Ishikawa (cell line): Measurements from ENCODE around the gene TRPM3.

Experiments used
- CEBPB ChIP-seq: IDR thresholded peaks from 2 replicates; pipeline ENCODE4 v1.6.1; 2012
- CREB1 ChIP-seq: IDR thresholded peaks from 2 replicates; pipeline ENCODE4 v1.6.1; 2012; ENCODE audit warnings: low read depth
- EGR1 ChIP-seq: IDR thresholded peaks from 2 replicates; pipeline ENCODE4 v1.6.1; 2012
- EP300 ChIP-seq: IDR thresholded peaks from 2 replicates; pipeline ENCODE4 v1.6.1; 2012; ENCODE audit warnings: borderline replicate concordance
- FOXM1 ChIP-seq: IDR thresholded peaks from 2 replicates; pipeline ENCODE4 v1.6.1; 2012; ENCODE audit warnings: low read depth, borderline replicate concordance
- NFIC ChIP-seq: IDR thresholded peaks from 2 replicates; pipeline ENCODE4 v1.6.1; 2012
- RAD21 ChIP-seq: IDR thresholded peaks from 2 replicates; pipeline ENCODE4 v1.6.1; 2012; ENCODE audit warnings: low read depth
- TAF1 ChIP-seq: IDR thresholded peaks from 2 replicates; pipeline ENCODE4 v1.6.1; 2012; ENCODE audit warnings: low read depth, mild to moderate bottlenecking
- TCF12 ChIP-seq: IDR thresholded peaks from 2 replicates; pipeline ENCODE4 v1.6.1; 2012; ENCODE audit warnings: low read depth
- TEAD4 ChIP-seq: IDR thresholded peaks from 2 replicates; pipeline ENCODE4 v1.6.1; 2012
- YY1 ChIP-seq: IDR thresholded peaks from 2 replicates; pipeline ENCODE4 v1.6.1; 2012; ENCODE audit warnings: low read depth
- ZBTB7A ChIP-seq: IDR thresholded peaks from 2 replicates; pipeline ENCODE4 v1.6.1; 2012; ENCODE audit warnings: low read depth
- TF ChIP-seq, protein P1 (sequence below): IDR thresholded peaks from 2 replicates; pipeline ENCODE4 v1.6.1; 2012; ENCODE audit warnings: low read depth, mild to moderate bottlenecking
- TF ChIP-seq, protein P2 (sequence below): IDR thresholded peaks from 2 replicates; pipeline ENCODE4 v1.6.1; 2012
- TF ChIP-seq, protein P3 (sequence below): IDR thresholded peaks from 2 replicates; pipeline ENCODE4 v1.6.1; 2012

Gene TRPM3

DNA sequence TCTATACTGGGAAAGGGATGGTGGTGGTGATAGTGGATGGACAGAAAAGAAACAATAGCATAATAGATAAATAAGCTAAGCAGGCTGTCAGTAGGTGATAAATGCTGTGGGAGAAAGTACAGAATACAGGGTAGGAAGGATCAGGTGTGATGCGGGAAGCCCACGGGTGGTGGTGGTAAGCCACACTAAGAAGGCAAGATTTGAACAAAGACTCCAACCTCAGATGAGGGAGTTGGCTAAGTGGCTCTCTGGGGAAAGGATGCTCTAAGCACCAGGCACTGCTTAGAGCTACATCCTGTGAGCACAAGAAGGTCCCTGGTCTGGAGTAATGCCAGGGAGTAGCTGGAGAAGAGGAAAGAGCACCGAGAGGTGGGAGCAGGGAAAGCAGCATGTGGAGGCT is 555.4 kb downstream of the TRPM3 start:
- TF ChIP-seq, protein P1, sequence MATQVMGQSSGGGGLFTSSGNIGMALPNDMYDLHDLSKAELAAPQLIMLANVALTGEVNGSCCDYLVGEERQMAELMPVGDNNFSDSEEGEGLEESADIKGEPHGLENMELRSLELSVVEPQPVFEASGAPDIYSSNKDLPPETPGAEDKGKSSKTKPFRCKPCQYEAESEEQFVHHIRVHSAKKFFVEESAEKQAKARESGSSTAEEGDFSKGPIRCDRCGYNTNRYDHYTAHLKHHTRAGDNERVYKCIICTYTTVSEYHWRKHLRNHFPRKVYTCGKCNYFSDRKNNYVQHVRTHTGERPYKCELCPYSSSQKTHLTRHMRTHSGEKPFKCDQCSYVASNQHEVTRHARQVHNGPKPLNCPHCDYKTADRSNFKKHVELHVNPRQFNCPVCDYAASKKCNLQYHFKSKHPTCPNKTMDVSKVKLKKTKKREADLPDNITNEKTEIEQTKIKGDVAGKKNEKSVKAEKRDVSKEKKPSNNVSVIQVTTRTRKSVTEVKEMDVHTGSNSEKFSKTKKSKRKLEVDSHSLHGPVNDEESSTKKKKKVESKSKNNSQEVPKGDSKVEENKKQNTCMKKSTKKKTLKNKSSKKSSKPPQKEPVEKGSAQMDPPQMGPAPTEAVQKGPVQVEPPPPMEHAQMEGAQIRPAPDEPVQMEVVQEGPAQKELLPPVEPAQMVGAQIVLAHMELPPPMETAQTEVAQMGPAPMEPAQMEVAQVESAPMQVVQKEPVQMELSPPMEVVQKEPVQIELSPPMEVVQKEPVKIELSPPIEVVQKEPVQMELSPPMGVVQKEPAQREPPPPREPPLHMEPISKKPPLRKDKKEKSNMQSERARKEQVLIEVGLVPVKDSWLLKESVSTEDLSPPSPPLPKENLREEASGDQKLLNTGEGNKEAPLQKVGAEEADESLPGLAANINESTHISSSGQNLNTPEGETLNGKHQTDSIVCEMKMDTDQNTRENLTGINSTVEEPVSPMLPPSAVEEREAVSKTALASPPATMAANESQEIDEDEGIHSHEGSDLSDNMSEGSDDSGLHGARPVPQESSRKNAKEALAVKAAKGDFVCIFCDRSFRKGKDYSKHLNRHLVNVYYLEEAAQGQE: no peak

DNA sequence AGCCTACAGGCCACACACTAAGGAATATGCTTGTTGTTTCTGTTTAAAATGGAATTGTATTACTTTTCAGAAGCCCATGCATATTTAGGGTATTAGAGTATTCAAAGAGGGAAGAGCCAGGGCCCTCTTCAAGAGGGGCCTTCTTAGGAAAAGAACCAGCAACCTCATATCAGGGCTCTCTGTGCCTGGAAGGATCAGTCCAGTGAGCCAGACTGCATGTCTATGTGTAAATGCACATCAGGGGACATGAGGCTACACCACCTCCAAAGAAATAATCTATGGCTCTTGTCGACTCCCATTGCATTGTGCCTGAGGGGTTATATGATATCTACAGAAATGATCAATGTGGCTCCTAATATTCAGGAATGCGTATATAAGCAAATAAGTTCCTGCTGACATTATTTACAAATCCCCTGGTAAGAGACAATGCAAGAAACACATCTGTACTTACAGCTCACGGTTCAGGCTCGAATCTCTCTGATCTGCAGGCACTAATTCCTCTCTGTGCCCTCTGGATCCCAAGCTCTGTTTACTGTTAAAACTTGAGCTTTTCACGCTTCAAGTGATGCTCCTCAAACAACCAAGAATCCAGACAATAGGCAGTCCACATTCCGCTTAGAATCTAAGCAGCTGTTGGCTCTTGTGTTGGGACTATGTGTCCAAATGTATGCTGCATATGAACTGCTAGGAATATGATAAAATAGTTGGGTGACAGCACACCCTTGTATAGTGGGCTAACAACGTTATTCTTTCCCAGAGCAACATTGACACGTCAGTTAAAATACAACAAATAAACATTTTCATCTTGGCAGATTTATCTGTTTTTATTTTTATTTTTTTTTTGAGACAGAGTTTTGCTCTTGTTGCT is 556.7 kb downstream of the TRPM3 start:
- TF ChIP-seq ZBTB7A (no peak), EP300 (no peak), TEAD4 (no peak), EGR1 (no peak), CREB1 (no peak), TCF12 (no peak), TAF1 (no peak)

DNA sequence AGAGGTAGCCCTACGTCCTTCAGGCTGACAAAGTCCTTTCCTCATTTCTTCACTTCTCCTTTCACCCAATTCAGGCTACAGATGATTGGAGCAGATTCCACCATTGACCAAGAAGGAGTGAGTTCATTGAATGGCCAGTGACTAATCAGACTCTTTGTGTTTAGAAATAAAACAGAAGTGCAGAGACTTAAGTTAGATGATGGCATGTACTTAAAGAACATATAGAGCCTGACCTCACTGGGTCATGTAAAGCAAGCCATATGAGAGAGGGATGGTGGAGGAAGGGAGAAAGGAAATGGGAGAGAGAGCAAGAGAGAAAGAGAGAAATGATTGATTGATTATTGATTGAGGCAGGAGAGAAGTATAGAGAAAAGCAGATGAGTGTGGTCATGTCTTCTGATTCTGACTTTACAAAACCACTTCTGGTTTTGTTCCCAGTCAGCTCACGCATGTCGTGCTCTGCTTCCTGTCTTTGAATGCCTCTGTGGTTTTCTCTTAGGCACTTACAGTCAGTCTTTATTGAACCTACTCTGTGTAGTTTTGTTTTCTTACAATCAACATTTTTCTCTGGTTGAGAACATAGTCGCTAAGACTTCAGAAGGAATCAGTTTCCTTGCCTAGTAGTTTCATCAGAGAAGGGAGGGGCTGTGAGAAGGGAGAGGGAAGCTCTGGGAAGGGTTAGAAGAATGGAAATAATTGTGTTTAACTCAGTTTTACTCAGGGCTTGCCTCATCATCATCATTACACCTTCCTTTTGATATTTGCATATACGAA is 557.8 kb downstream of the TRPM3 start:
- TF ChIP-seq, protein P2, sequence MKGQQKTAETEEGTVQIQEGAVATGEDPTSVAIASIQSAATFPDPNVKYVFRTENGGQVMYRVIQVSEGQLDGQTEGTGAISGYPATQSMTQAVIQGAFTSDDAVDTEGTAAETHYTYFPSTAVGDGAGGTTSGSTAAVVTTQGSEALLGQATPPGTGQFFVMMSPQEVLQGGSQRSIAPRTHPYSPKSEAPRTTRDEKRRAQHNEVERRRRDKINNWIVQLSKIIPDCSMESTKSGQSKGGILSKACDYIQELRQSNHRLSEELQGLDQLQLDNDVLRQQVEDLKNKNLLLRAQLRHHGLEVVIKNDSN: no peak
- no peak for TF ChIP-seq TAF1
- TF ChIP-seq ZBTB7A: no peak

DNA sequence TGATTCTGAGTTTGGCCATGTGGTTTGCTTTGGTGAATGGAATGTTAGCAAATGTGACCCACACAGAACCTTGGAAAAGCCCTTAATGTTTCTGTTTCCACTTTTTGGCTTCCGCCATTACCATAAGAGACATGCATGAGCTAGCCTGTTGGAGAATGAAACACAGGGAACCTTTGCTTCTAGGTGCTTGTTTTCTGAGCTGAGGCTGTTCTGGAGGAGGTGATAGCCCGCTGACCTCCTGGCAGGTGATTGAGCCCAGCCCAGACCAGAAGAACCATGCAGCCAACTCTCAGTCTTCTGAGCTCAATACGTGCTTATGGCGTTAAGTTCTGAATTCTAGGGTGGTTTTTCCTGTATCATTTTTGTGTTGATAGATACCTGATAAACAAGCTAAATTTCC is 558.4 kb downstream of the TRPM3 start:
- TF ChIP-seq ZBTB7A (no peak), FOXM1 (no peak), RAD21 (no peak), NFIC (no peak), TCF12 (no peak), CREB1 (no peak), TEAD4 (no peak), YY1 (no peak)
- TF ChIP-seq, protein P3, sequence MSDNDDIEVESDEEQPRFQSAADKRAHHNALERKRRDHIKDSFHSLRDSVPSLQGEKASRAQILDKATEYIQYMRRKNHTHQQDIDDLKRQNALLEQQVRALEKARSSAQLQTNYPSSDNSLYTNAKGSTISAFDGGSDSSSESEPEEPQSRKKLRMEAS: no peak
- TF ChIP-seq, protein P2: no peak

DNA sequence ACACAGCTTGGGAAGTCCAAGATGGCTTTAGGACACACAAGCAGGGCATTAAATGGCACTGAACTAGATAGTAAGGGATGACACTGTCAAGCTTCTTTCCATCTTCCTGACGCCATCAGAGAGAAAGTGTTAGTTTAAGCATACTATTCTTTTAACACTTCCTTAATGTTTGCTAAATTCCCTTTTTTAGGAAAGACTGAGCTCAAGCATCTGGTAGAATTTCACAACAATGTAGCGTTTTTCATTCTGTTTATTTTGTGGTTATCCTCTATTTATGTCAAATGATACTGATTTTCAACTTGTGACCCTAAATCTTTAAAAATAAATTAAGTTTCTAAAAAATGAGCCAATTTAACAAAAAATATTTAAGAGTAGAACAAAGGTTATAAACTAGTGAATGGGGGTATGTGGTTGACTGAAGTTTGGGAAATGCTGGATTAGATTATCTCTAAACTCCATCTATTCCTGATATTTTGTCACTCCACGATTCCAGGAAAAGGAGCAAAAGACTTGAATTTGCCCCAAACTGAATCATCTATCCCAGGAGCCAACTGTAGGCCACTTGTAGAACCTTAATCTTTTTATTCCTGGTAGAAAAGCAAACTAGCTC is 559.5 kb downstream of the TRPM3 start:
- TF ChIP-seq RAD21: no peak
- TF ChIP-seq NFIC: no peak
- TF ChIP-seq, protein P1: no peak
- no peak for TF ChIP-seq ZBTB7A
- TF ChIP-seq FOXM1: no peak
- no peak for TF ChIP-seq CREB1
- TF ChIP-seq YY1: no peak
- TF ChIP-seq, protein P2: no peak

DNA sequence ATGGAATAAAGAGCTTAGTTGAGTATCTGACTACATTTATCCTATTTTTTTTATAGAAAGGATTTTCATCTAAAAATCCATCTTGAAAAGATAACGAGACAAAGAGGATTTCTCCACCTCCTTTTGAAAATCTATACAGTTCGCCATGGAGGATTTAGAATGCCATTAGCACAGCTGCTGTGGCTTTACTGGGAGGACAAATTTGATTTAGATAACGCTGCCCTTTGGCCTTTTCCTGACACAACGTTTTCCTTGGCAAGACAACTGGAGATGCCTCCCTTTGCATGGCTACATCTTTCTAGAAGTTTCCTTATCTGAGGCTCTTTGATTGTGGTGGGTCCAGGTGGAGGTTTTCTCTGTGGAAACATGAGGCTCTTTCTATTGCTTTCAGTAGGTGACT is 560.3 kb downstream of the TRPM3 start:
- TF ChIP-seq TAF1 (no peak), CREB1 (no peak), EGR1 (no peak), CEBPB (no peak), TCF12 (no peak), ZBTB7A (no peak), RAD21 (no peak), TEAD4 (no peak), EP300 (no peak), NFIC (no peak)
- TF ChIP-seq, protein P2: no peak
- TF ChIP-seq, protein P3: no peak
- TF ChIP-seq, protein P1: no peak
